ENCODE results near the gene FUT7. TPM values are rescaled to one million over a fixed set of nuclear protein-coding genes. Genes with fewer than 3 reads are reported as not detected.

Gene FUT7
- total RNA-seq, 1 donor from 2014 or later: 0.13 TPM

- no peaks in the 10 kb centered on the region for H3K9me3 Mint-ChIP-seq (ENCODE audit: unreplicated experiment)
- no peak for TF ChIP-seq CTCF (IDR thresholded peaks at IDR 0.05)
- no peak for DNase-seq (ENCODE audit: extremely low spot score, unreplicated experiment)
- no peaks in the 10 kb centered on the region for H3K4me1 Mint-ChIP-seq (ENCODE audit: unreplicated experiment)
- no peaks in the 10 kb centered on the region for H3K27me3 Mint-ChIP-seq (ENCODE audit: unreplicated experiment)
- H3K27ac Mint-ChIP-seq (ENCODE audit: unreplicated experiment): no peak overlapping the region
- H3K36me3 Mint-ChIP-seq (ENCODE audit: unreplicated experiment): peaks cover 3% of the 10 kb centered on the region
- no peak overlapping the region for H3K4me3 Mint-ChIP-seq (ENCODE audit: unreplicated experiment)
Measured at GRCh38 chr9:137038916-137039315, 7.0 kb upstream of the FUT7 start.

GRCh38 chr9:137037483-137037882 lies 5.6 kb upstream of the FUT7 start:
- Mint-ChIP-seq H3K36me3 (ENCODE audit: unreplicated experiment) (peaks cover 3% of the 10 kb centered on the region), H3K27ac (ENCODE audit: unreplicated experiment) (no peak overlapping the region), H3K9me3 (ENCODE audit: unreplicated experiment) (no peaks in the 10 kb centered on the region), H3K4me1 (ENCODE audit: unreplicated experiment) (no peaks in the 10 kb centered on the region), H3K4me3 (ENCODE audit: unreplicated experiment) (no peak overlapping the region), H3K27me3 (ENCODE audit: unreplicated experiment) (no peaks in the 10 kb centered on the region)
- no peak for DNase-seq (ENCODE audit: extremely low spot score, unreplicated experiment)
- no peak for TF ChIP-seq CTCF (IDR thresholded peaks at IDR 0.05)

- no peak for TF ChIP-seq CTCF (IDR thresholded peaks at IDR 0.05)
- Mint-ChIP-seq H3K4me1 (ENCODE audit: unreplicated experiment) (no peaks in the 10 kb centered on the region), H3K9me3 (ENCODE audit: unreplicated experiment) (no peaks in the 10 kb centered on the region), H3K4me3 (ENCODE audit: unreplicated experiment) (no peak overlapping the region), H3K27ac (ENCODE audit: unreplicated experiment) (no peak overlapping the region), H3K36me3 (ENCODE audit: unreplicated experiment) (peaks cover 3% of the 10 kb centered on the region), H3K27me3 (ENCODE audit: unreplicated experiment) (no peaks in the 10 kb centered on the region)
- no peak for DNase-seq (ENCODE audit: extremely low spot score, unreplicated experiment)
Measured at GRCh38 chr9:137037035-137037434, 5.1 kb upstream of the FUT7 start.

- no peak for DNase-seq (ENCODE audit: extremely low spot score, unreplicated experiment)
- no peak for TF ChIP-seq CTCF (IDR thresholded peaks at IDR 0.05)
- Mint-ChIP-seq H3K4me3 (ENCODE audit: unreplicated experiment) (no peak overlapping the region), H3K9me3 (ENCODE audit: unreplicated experiment) (no peaks in the 10 kb centered on the region), H3K4me1 (ENCODE audit: unreplicated experiment) (no peaks in the 10 kb centered on the region), H3K36me3 (ENCODE audit: unreplicated experiment) (peaks cover 3% of the 10 kb centered on the region), H3K27ac (ENCODE audit: unreplicated experiment) (no peak overlapping the region), H3K27me3 (ENCODE audit: unreplicated experiment) (no peaks in the 10 kb centered on the region)
Measured at GRCh38 chr9:137035937-137036336, 4.0 kb upstream of the FUT7 start.

- TF ChIP-seq CTCF (IDR thresholded peaks at IDR 0.05): peak; percentile 28
- H3K4me1 Mint-ChIP-seq (ENCODE audit: unreplicated experiment): no peaks in the 10 kb centered on the region
- no peak for DNase-seq (ENCODE audit: extremely low spot score, unreplicated experiment)
- H3K27ac Mint-ChIP-seq (ENCODE audit: unreplicated experiment): no peak overlapping the region
- H3K9me3 Mint-ChIP-seq (ENCODE audit: unreplicated experiment): no peaks in the 10 kb centered on the region
- H3K4me3 Mint-ChIP-seq (ENCODE audit: unreplicated experiment): no peak overlapping the region
- H3K27me3 Mint-ChIP-seq (ENCODE audit: unreplicated experiment): no peaks in the 10 kb centered on the region
- H3K36me3 Mint-ChIP-seq (ENCODE audit: unreplicated experiment): peaks cover 3% of the 10 kb centered on the region
Measured at GRCh38 chr9:137035507-137035834, 3.6 kb upstream of the FUT7 start.
